DMS 273 (cell line): ENCODE data around the gene NR2C2.

Experiments used
- DNase-seq: peaks from one replicate; lab custom pipeline; 2025; ENCODE audit not compliant: unreplicated experiment; lab: John Stamatoyannopoulos, UW

Gene NR2C2

DNA sequence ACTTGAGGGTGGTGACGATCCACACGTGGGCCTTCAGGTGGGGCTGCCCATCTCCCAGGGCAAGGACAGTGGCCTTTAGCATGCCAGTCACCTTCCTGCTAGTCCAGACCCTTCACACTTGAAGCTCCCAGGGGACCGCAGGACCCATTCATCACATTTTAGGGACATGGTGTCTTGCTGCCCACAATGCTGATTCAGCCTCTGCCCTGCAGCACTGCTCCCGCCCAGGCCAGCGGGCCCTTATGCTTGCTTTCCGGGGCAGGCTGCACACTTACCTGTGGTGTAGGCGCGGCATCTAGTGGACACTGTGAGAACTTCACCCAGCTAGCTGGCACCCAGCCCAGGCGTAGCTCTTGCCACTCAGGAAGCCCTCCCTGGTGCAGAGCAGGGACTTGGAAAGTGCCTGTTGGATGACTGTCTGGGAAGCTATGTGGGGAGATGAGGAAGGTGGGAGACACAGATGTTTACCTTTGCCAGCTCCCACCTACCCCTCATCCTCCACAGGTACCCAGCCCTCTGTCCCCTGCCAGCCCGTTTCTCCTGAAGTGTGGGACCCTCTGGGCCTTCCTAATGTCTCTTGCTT is 26.3 kb upstream of the NR2C2 start:
- DNase-seq, result peak; percentile 88

DNA sequence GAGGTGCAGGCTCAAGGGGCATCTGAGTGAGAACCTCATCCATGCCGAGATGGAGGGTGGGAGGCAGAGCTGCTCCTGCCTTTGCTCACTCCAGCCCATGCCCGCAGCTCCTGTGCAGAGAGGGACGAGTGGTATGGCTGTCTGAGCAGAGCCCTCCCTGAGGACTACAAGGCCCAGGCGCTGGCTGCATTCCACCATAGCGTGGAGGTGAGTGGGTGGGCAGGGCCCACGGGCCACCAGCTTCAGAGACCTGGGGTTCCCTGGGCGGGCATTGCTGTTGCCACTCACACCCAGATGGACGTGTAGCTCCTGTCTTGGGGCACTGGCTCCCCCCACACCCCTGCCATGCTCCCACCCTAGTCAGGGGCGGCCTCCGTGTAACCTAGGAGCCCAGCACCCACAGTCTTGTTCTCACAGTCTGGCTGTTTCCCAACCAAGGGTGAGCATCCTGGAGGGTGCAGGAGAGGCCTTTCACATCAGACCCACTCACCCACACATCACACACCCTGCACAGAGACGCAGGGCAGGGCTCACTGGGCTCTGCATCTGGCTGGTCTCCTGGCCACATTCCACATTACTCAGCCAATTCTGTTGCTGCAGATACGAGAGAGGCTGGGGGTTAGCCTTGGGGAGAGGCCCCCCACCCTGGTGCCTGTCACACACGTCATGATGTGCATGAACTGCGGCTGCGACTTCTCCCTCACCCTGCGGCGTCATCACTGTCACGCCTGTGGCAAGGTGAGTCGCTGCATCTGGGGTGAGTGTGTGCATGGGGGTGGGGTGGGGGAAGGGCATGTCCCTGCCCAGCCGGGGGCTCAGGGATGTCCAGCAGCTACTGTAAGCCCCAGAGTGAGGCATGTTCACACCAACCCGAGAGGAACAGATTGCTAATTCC is 25.3 kb upstream of the NR2C2 start:
- no peak for DNase-seq

GRCh38 chr3:14922863-14923262 is 24.5 kb upstream of the NR2C2 start:
- DNase-seq, result no peak

DNA sequence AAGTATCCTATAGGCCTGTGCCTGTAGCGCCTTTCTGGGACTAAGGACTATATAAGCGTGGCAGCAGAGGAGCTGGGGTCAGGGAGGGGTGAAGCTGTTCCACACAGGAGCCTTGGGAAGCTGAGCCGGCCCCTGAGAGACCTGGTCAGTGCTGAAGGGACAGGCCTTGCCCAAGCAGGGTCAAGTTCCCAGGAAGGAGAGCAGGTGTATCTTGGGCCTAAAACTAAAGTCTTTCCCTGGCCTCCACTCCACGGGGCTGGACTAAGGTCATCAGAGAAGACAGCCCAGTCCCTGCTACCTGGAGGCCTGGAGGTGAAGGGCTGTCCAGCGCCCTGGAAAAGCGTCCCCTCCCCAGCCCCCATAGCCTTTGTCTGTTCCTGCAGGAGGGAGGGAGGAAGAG is 23.9 kb upstream of the NR2C2 start:
- no peak for DNase-seq

DNA sequence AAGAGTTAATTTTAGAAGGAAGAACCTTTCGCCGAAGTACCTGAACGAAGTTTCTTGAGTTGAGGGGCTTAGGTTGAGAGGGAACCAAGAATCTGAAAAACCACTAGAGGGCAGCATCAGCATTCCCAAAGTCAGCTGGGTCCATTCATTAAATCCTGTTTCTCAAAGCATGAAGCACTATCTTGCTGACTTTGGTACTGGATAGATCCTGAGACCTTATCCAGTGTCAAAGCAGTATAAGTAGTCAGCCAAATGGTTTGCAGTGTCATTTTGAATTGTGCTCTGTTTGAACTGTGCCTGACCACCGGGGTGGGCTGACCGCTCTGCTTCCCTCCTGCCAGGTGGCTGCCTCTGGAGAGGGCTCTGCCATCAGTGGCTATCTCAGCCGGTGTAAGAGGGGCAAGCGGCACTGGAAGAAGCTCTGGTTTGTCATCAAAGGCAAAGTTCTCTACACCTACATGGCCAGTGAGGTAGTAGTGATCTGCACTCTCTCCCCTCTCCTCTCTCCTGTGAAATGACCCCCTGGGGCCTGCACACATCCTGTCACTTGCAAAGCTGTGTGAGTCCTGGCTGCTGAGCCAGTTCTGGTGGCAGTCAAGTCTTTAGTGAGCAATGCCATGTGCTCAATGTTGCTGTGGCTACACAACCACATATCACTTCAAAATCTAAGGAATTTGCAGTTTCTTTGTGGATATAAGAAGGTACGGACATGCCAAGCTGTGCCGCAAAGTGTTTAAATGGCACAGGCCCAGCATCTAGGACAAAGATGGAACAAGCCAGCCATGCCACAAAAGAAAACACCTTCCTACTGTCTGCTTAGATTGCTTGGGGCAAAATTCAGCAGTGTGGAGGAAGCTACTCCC is 21.4 kb upstream of the NR2C2 start:
- DNase-seq, result peak; percentile 81

DNA sequence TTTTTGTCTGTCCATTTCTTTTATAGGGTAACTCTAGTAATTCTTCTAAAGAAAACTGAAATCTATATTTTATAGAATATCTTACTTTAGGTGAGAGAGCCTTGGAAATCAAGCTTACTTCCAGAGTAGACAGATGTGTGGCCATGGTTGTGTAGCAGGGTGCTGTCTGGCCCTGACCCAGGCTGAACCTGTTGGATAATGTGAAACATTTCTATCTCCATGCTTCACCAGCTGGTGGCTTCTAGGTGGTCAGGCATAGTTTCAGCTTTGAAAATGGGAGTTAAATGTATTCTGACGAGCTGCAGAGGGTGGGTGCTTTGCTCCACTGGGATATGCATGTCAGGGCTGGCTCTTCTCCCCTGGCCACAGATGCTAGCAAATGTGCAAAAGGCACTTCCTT is 20.8 kb upstream of the NR2C2 start:
- DNase-seq, result peak; percentile 21

- DNase-seq, result no peak
These were observed 20.1 kb upstream of the NR2C2 start for GRCh38 chr3:14927308-14927707.

GRCh38 chr3:14929310-14930074 is 17.9 kb upstream of the NR2C2 start:
- no peak for DNase-seq

DNA sequence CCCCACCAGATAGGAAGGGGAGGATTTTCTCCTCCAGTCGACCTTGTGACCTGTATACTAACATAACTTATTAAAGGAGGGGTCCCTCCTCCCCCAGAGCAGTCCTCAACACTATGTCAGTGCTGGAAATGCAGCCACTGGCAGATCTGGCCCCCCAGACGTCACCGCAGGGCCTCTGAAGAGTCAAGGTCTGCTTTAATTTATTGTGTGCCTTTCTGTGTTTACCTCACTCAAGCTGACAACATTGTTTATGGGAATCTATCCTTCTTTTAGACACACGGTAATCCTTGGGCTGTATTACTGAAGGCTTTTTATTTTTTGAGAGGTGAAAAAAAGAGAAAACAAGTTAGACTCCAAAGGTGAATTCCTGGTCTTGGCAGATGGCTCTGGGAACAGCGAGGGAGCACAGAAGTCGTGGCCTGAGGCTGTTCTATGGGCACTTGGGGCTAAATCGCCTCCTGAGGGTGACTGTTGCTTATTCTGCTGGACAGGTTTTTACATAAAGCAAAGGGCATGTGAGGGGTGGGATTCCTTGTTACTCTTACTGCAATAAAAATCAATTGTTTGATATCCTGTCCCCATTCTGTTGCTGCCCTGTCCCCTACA is 13.5 kb upstream of the NR2C2 start:
- no peak for DNase-seq

DNA sequence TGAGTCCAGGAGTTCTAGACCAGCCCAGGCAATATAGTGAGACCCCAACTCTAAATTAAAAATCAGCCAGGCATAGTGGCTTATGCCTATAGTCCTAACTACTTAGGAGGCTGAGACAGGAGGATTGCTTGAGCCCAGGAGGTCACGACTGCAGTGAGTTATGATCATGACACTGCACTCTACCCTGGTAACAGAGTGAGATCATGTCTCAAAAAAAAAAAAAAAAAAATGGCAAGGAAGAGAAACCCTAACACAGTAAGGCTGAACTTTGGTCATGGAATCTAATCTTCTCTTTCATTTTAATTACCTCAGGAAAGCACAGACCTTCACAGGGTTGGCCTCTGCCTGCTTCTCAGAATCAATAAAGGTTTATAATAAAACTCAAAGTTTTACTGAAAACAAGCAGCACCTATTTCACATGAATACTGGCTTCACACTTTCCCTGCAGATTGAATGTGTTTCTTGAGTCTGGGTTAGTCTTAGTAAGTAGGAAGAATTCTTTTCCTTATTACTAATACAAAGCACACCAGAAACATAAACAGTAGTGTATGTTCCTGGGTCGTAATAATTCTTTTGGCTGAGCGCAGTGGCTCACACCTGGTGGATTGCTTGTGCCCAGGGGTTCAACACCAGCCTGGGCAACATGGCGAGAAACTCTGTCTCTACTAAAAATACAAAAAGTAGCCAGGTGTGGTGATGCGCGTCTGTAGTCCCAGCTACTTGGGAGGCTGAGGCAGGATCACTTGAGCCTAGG is 11.6 kb upstream of the NR2C2 start:
- no peak for DNase-seq

DNA sequence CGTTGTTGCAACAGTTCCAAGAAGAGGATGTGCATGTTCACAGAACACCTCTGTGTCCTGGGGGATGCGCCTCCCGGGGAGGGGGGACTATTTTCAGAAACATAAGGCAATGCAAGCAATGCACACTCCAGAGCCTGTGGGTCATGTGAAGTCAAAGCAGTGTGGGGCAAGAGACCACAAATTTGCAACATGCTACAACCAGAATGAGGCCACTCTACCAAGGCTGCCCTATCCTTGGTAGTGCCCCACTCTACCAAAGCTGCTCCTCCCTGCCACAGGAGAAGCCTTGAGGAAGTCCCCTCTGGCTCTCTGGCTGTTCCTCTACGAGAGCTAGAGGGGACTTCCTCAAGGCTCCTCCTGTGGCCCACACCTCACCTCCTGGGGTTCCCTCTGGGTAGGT is 8.4 kb upstream of the NR2C2 start:
- no peak for DNase-seq

DNA sequence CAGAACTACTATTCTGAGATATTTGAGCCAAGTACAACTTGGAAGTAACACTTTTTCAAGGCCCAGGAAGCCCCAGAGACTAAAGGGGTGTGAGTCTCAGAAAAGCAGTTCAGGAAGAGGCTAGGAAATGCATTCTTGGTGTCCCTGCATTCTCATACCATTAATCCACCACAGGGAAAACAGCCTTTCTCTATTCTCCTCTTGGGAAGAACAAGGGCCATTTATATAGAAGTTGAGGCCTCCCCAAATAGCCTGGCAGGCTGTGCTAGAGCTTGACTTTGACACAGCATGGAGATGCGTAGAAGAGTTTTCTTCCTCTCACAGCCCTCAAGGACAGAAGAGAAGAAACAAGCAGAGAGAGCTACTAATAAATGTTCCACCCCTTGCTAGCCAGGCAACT is 5.5 kb upstream of the NR2C2 start:
- no peak for DNase-seq

DNA sequence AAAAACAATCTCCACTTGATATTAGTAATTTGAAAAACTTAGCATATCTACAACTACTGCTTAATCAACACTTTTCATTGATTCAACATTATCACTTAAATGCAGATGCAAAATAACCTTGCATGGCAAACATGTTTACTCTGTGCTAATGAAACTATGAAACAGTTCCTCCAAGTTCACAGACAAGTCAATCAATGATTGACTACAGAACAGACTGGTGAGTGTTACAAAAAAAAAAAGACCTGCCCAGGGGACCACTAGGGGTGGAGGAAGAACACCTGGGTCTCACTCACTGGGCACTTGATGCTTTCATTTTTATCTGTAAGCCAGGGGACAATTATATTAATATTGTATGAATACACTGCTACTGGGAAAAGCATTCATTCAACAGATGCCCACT is 4.3 kb upstream of the NR2C2 start:
- no peak for DNase-seq

DNA sequence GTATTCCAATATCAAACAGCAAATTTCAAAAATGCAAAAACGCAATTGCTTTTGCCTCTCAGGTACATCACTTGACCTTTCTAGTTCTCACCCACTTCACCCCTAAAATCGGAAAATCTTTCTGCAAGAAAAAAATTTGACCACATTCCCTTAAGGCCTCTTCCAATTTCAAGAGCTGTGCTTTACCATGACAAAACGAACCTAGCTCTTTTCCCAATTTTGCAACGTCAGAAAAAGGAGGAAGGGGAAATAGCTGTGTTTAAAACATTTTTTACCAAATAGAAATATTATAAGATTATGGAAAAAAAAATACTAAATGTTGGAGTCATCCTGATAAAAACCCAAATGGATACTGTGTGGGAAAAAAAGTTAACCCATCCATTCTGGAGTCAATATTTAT is 1.1 kb upstream of the NR2C2 start:
- no peak for DNase-seq

DNA sequence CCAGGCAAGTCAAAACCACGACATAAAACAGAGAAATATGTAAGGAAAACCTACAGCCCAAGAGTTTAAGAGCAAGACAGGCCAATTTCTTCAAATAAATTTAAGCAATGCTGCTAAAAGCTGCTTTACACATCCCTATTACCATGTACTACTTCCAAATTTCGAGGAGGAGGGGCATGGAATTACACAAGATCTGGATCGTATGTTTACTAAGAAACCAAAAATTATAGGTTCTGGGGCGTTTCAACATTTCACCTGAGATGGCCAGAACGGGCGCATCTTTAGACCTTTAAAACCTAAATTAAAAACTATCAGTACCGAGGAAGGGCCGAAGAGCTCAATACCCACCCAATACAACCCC is 664 bp upstream of the NR2C2 start:
- DNase-seq, result no peak

GRCh38 chr3:14947886-14948608 is 664 bp downstream of the NR2C2 start:
- peak; percentile 96 for DNase-seq

DNA sequence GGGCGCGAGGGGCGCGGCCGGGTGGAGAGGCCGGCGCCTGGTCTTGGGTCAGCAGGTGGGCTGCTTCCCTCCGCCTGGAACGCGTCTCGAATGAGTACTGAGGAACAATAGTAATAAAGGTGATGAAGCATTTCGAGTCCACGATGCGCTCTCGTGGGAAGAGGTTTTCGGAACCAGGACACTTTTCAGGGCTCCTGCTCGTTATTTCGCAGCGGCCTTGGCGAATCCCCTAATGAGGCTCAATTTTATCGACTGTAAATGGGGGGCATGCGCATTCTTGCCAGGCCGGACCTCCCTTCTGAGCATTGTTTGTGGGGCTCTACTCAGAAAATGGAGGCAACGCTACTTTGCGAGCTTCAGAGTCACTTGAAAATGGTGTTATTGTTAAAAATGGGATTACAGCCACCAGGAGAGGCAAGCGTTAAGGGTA is 1.2 kb downstream of the NR2C2 start:
- no peak for DNase-seq

- no peak for DNase-seq
These were observed 1.7 kb downstream of the NR2C2 start for GRCh38 chr3:14949126-14949525.

- no peak for DNase-seq
These were observed 2.9 kb downstream of the NR2C2 start for GRCh38 chr3:14950274-14950673.
